ENCODE measurements around the gene SLC37A4. TPM values are rescaled to one million over a fixed set of nuclear protein-coding genes. Genes with fewer than 3 reads are reported as not detected.

Gene SLC37A4
- polyA plus RNA-seq, 2 of the 4 experiments (the other 2 are of a cell fraction): 15.5 to 21.2 TPM

DNA sequence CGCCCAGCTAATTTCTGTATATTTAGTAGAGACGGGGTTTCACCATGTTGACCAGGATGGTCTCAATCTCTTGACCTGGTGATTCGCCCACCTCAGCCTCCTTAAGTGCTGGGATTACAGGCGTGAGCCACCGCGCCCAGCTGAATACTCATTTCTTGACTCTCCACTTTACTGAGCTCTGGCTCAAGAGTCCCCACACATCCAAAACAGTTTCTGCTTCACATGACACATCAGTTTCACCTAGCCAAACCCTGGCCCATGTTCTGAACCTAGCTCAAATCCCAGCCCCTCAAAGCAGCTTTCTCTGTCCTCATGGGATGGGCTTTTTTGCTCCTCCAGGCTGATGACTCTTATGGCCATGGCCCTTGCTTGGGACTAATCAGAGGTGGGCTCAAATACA, 16.5 kb upstream of the SLC37A4 start:
- POLR2A ChIA-PET: interaction anchor here (1.4 kb wide), 1 partner anchor 9 kb away, joined by 5 read pairs; the partner anchor contains the start of gene HYOU1
- 86% methylated on average over 6 of the region's 6 CpGs for WGBS (ENCODE audit: missing lambda C conversion rate)
- Histone ChIP-seq H3K4me2 (no peak overlapping the region), H3K27ac (no peak overlapping the region), H3K9me3 (no peaks in the 10 kb centered on the region), H3K4me3 (no peak overlapping the region), H3K4me1 (no peaks in the 10 kb centered on the region)
- DNase-seq (ENCODE audit: low read depth in 1 of 2, low spot score in 1 of 2) (no peak), ATAC-seq (no peak), FAIRE-seq (no peak)
- TF ChIP-seq FOSL2 (IDR thresholded peaks at IDR 0.05) (no peak), FOSL2 (CRISPR knock-in tag; IDR thresholded peaks at IDR 0.05) (no peak), NPAS2 (CRISPR knock-in tag; IDR thresholded peaks at IDR 0.05; ENCODE audit: borderline replicate concordance) (no peak), CHD2 (IDR thresholded peaks at IDR 0.05; ENCODE audit: low read length, partially characterized antibody) (no peak), EHMT2 (IDR thresholded peaks at IDR 0.05; ENCODE audit: low read depth) (no peak), HOXA7 (CRISPR knock-in tag; IDR thresholded peaks at IDR 0.05) (no peak), HDAC2 (IDR thresholded peaks at IDR 0.05) (no peak), ZFP36 (IDR thresholded peaks at IDR 0.05; ENCODE audit: borderline replicate concordance, partially characterized antibody) (no peak), PHF8 (IDR thresholded peaks at IDR 0.05; ENCODE audit: borderline replicate concordance, low read depth) (no peak), BHLHE40 (IDR thresholded peaks at IDR 0.05; ENCODE audit: low read depth, low read length) (no peak), RARB (CRISPR knock-in tag; IDR thresholded peaks at IDR 0.05) (no peak)
- TF ChIP-seq, protein P1, sequence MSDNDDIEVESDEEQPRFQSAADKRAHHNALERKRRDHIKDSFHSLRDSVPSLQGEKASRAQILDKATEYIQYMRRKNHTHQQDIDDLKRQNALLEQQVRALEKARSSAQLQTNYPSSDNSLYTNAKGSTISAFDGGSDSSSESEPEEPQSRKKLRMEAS (IDR thresholded peaks at IDR 0.05): no peak
- TF ChIP-seq, protein P2, sequence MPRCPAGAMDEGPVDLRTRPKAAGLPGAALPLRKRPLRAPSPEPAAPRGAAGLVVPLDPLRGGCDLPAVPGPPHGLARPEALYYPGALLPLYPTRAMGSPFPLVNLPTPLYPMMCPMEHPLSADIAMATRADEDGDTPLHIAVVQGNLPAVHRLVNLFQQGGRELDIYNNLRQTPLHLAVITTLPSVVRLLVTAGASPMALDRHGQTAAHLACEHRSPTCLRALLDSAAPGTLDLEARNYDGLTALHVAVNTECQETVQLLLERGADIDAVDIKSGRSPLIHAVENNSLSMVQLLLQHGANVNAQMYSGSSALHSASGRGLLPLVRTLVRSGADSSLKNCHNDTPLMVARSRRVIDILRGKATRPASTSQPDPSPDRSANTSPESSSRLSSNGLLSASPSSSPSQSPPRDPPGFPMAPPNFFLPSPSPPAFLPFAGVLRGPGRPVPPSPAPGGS (IDR thresholded peaks at IDR 0.05): no peak
- TF ChIP-seq, protein P3, sequence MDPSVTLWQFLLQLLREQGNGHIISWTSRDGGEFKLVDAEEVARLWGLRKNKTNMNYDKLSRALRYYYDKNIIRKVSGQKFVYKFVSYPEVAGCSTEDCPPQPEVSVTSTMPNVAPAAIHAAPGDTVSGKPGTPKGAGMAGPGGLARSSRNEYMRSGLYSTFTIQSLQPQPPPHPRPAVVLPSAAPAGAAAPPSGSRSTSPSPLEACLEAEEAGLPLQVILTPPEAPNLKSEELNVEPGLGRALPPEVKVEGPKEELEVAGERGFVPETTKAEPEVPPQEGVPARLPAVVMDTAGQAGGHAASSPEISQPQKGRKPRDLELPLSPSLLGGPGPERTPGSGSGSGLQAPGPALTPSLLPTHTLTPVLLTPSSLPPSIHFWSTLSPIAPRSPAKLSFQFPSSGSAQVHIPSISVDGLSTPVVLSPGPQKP (IDR thresholded peaks at IDR 0.05; ENCODE audit: low read depth, low read length): no peak
- TF ChIP-seq, protein P4, sequence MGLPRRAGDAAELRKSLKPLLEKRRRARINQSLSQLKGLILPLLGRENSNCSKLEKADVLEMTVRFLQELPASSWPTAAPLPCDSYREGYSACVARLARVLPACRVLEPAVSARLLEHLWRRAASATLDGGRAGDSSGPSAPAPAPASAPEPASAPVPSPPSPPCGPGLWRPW (IDR thresholded peaks at IDR 0.05): no peak
- TF ChIP-seq, protein P5, sequence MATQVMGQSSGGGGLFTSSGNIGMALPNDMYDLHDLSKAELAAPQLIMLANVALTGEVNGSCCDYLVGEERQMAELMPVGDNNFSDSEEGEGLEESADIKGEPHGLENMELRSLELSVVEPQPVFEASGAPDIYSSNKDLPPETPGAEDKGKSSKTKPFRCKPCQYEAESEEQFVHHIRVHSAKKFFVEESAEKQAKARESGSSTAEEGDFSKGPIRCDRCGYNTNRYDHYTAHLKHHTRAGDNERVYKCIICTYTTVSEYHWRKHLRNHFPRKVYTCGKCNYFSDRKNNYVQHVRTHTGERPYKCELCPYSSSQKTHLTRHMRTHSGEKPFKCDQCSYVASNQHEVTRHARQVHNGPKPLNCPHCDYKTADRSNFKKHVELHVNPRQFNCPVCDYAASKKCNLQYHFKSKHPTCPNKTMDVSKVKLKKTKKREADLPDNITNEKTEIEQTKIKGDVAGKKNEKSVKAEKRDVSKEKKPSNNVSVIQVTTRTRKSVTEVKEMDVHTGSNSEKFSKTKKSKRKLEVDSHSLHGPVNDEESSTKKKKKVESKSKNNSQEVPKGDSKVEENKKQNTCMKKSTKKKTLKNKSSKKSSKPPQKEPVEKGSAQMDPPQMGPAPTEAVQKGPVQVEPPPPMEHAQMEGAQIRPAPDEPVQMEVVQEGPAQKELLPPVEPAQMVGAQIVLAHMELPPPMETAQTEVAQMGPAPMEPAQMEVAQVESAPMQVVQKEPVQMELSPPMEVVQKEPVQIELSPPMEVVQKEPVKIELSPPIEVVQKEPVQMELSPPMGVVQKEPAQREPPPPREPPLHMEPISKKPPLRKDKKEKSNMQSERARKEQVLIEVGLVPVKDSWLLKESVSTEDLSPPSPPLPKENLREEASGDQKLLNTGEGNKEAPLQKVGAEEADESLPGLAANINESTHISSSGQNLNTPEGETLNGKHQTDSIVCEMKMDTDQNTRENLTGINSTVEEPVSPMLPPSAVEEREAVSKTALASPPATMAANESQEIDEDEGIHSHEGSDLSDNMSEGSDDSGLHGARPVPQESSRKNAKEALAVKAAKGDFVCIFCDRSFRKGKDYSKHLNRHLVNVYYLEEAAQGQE (IDR thresholded peaks at IDR 0.05): no peak
- CTCF ChIA-PET: interaction anchor here (1.0 to 3.2 kb wide), 4 partner anchors 9 to 55 kb away, joined by 3 to 11 read pairs (median 6); partner anchors contain the start of genes HYOU1 and SLC37A4

DNA sequence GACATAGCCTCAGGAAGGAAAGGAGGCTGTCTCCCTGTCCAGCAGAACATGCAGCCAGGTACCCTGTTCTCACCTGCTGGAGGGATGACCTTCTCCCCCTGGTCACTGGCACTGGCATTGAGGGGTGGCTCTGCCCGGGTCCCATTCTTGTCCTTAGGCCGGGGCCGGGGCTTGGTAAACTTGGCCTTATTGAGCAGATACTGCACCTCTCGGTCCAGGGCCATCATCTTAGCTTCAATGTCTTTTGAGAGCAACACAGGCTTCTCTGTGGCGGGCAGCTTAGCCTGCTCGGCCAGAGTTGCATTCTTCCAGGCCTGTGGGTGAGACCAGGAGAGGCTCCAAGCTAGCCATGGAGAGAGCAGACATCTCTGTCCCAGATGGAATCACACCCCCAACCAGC, 15.8 kb upstream of the SLC37A4 start:
- Histone ChIP-seq H3K4me3 (no peak overlapping the region), H3K4me2 (no peak overlapping the region), H3K9me3 (no peaks in the 10 kb centered on the region), H3K4me1 (no peaks in the 10 kb centered on the region), H3K27ac (no peak overlapping the region)
- POLR2A ChIA-PET: interaction anchor here (0.6 kb wide), 1 partner anchor 41 kb away, joined by 3 read pairs; no protein-coding TSS in a partner anchor
- TF ChIP-seq ZC3H11A (IDR thresholded peaks at IDR 0.05) (no peak), MYC (IDR thresholded peaks at IDR 0.05; ENCODE audit: borderline replicate concordance, low read length) (no peak), EHMT2 (IDR thresholded peaks at IDR 0.05; ENCODE audit: low read depth) (no peak), RARB (CRISPR knock-in tag; IDR thresholded peaks at IDR 0.05) (no peak), JUN (IDR thresholded peaks at IDR 0.05) (no peak), HOXB13 (CRISPR knock-in tag; IDR thresholded peaks at IDR 0.05; ENCODE audit: low read depth) (no peak), POLR2A (IDR thresholded peaks at IDR 0.05; ENCODE audit: low read length) (no peak)
- TF ChIP-seq, protein P3 (IDR thresholded peaks at IDR 0.05; ENCODE audit: low read depth, low read length): no peak
- TF ChIP-seq, protein P6, sequence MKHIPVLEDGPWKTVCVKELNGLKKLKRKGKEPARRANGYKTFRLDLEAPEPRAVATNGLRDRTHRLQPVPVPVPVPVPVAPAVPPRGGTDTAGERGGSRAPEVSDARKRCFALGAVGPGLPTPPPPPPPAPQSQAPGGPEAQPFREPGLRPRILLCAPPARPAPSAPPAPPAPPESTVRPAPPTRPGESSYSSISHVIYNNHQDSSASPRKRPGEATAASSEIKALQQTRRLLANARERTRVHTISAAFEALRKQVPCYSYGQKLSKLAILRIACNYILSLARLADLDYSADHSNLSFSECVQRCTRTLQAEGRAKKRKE (CRISPR knock-in tag; IDR thresholded peaks at IDR 0.05; ENCODE audit: low read depth): no peak
- FAIRE-seq (no peak), ATAC-seq (no peak), DNase-seq (ENCODE audit: low read depth in 1 of 2, low spot score in 1 of 2) (no peak)
- CTCF ChIA-PET: interaction anchor here (1.8 to 3.2 kb wide), 2 partner anchors 9 to 15 kb away, joined by 5 to 11 read pairs; partner anchors contain the start of gene SLC37A4
- WGBS (ENCODE audit: missing lambda C conversion rate): 100% methylated on average over 4 of the region's 6 CpGs

Measured in A549 (cell line).